GM18873 (cell line): ENCODE results near the gene EBF3.

ENCODE experiments used
- ATAC-seq: cut with Tn5 transposase; IDR thresholded peaks from one replicate; pipeline ENCODE4 v1.9.1; 2021; ENCODE audit warnings: mild to moderate bottlenecking, moderate library complexity, moderate number of reproducible peaks; ENCODE audit not compliant: unreplicated experiment, low FRiP score

EBF3 gene

GRCh38 chr10:129861776-129862531 lies 102.1 kb downstream of the EBF3 start:
- no peak for ATAC-seq

DNA sequence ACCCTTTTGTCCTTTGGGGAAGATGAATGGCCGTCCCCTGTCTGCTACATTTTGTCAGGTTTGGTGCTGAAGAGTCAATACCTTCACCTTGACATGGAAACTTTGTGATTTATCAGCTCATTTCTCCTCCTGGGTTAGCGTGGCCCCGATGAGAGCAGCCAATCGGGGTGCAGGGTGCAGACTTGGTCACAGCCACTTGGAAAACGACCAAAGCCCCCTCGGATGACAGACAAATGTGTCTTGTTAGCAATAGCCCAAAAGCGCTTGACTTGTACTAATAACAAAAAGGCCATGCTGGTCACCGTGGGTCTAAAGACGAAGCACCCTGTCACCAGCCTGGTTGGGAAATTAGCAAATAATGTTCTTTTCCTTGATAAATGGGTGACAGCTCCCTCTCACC lies 103.7 kb downstream of the EBF3 start:
- ATAC-seq, result no peak

- ATAC-seq, result no peak
These were observed 104.5 kb downstream of the EBF3 start for GRCh38 chr10:129859536-129859935.

DNA sequence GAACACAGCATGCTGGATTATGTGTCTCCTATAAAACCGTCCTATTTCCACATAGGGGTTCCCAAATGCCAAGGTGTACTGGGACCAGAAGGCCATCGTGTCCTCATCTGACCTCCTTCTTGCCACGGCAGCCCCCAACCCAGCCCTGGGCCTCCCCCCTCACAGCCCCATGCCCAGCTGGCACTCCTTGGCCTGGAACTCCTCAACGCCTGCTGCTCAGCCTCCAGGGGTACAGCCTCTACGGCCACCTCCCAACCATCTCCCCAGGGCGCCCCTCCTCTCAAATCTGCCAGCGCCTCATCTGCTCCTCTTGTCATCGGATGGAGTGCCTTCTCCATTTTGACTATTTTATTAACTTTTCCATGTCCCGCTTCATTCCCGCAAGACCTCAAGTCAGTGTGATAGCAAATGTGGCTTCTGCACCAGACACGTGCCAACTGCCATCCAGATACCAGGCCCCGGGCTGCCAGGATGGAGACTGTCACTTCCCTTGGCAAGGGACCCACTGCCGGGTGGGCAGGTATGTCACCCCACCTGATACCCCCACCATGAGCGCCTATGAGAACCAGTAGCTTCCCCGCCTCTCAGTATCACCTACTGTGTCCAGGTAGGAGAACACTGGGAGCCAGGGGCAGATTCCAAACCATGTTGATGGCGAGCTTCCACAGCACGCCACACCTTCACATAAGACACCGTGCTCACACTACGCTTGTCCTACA lies 106.7 kb downstream of the EBF3 start:
- ATAC-seq, result no peak

GRCh38 chr10:129855836-129856563 lies 108.1 kb downstream of the EBF3 start:
- ATAC-seq, result no peak

DNA sequence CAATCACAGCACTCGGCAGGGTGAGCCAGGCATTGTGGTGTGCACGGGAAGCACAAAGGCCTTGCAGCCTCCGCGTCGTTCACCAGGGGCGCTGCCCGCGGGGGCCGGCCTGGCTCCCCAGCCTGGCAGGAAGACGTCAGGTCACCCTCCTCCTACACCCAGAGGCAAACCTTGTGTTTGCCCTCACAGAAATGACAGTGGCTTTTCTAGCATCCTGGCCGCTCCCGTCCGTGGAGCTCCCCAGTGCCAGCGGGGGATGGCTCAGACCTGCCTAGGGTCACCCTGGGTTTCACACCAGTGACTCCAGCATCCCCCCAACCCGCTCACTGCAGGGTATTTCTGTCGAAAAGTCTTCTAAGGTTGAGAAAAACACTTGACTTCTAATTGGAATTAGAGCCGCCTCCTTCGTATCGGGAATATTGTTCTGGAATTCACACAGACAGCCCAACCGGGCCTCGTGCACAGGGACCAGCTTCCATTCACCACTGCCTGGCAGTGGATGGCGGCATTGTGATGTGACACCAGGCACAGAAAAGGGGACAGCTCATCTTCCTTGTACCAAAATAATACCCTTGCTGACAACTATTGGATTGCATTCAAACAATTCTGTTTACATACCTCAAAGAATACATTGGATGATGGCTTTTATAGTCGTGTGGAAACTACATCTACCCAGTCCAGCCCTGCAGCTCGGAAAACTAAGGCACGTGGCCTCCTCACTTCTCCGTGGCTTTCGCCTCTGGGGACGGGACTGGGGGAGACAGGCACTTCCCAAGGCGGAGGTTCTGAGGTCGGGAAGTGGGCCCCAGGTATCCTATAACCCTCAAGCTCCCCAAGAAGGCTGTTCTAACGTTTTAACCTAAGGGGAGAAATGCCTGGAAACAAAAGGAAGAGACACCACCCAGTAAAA lies 109.0 kb downstream of the EBF3 start:
- ATAC-seq, result no peak

DNA sequence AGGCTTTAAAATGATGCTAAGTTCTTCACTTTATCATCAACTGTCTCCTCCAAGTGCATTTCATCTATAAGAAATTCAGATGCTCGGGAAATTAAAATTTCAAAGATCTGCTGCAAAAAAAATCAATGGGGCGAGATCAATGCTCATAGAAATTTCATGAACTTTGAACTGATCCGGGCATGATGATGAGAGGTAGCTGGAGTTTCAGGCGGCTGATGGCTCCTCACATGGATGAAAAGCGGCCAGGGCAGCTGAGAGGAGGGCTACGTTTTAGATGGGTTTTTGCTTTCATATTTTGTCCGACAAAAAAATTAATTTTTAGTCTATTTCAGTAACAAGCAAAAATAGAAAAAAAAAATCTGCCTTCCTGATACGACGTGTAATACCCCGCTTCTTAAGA lies 109.9 kb downstream of the EBF3 start:
- ATAC-seq, result no peak

DNA sequence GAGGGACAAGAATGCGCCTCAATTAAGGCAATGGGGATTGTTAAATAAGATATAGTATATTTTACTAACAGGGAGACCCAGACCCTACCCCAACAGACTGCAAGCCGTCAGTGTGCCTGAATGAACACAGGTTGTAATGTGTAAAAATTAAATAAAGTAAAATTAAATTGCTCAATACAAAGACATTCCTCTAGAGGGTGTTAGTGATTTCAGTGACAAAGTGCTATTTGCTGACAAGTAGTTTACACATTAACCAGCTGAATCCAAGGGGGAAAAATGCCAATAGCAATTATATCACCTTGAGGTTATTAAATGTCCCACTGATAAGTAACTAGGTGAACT lies 110.5 kb downstream of the EBF3 start:
- ATAC-seq, result no peak

GRCh38 chr10:129852829-129853561 lies 111.1 kb downstream of the EBF3 start:
- ATAC-seq, result no peak

DNA sequence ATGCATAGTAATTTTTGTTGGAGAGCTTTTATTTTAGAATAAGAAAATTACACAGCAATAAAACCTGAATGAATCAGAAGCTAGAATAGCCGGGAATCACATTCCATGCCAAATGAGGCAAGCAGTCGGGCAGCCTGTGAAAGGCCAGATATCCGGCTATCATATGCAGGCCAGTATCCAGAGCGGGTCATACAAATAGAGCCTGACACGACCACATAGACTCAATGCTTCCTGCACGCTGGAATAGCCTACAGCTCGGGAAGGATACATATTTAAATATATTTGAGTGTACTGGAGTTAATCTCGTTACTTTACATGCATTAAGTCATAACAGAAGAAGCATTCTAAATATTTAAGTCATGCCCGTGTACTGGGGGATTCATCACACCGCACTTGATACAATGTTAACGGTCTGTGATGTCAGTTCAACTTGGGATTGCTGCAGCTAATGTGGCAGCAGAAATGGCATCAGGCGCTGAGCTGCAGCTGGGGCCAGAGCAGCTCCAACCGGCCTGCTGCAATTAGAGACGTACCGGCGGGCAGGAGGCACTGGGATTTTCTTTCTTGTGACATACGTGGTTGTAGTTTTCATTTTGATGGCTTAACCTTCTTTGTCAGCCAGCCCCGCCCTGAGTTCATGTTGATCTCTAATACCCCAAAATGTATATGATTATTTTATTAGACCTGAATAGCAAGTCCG lies 112.0 kb downstream of the EBF3 start:
- no peak for ATAC-seq

GRCh38 chr10:129850790-129851189 lies 113.3 kb downstream of the EBF3 start:
- ATAC-seq, result no peak

DNA sequence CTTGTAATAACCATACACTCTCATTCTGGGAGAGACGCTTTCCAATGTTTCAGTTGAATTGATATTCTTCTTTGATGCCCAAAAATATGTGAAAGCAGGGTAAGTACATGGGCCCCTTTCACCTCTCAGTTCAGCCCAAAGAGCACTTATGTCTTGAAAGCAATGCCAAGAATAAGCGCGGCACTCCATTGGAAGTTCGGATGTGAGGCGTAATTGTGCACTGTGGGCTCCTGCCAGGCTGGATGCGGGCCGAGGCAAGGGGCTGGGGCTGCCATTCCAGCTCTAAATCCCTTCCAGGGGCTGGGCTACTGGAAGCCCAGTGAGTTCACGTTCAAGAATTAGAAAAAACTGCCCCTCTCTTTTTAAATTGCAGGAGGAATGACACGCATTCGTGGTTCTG lies 113.8 kb downstream of the EBF3 start:
- no peak for ATAC-seq

GRCh38 chr10:129849853-129850252 lies 114.2 kb downstream of the EBF3 start:
- ATAC-seq, result no peak

DNA sequence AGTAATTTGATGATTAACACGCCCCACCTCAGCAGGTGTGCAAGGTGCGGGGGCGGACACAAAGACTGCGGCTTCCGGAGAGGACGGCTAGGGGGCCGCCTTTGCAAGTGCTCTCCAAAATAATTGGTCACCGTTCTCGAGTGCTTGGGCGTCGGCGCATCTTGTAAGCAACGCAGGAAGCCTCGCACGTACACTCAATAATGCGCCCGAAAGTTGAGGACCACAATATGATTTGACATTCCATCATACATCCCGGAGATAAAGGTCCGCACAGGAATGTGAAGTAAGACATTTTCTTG lies 114.7 kb downstream of the EBF3 start:
- ATAC-seq, result no peak

DNA sequence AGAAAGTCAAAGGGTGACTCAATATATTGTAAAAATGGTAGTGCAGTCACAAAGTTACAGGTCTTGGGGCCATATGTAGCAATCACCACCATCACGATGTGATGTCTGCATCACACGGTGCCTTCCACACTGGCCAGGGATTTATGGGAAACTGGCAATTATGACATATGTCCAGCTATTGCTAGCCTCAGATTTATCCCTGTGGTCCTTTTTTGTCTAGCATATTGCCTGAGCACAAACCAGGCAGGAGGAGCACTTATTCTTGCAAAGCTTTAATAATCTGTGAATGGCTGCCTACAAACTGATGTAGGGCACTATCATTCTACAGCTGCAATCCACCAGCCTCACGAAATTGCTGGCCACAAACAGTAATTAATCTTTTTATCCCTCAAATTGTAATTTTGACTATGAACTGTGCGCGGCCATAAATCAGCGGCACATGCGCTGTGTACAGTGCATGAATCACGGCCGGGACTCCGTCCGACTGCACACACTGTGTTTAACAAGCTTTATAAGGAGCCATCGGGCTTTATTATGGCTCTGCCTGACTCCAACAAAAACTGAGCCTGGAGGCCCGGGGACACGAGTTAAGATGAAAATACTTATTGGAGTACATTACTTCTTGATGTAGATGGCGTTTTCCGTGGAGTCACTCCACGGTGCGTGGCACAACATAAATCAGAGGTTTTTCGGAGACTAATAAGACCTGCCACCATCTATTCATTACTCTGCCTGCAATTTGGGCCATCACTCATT lies 115.2 kb downstream of the EBF3 start:
- no peak for ATAC-seq

DNA sequence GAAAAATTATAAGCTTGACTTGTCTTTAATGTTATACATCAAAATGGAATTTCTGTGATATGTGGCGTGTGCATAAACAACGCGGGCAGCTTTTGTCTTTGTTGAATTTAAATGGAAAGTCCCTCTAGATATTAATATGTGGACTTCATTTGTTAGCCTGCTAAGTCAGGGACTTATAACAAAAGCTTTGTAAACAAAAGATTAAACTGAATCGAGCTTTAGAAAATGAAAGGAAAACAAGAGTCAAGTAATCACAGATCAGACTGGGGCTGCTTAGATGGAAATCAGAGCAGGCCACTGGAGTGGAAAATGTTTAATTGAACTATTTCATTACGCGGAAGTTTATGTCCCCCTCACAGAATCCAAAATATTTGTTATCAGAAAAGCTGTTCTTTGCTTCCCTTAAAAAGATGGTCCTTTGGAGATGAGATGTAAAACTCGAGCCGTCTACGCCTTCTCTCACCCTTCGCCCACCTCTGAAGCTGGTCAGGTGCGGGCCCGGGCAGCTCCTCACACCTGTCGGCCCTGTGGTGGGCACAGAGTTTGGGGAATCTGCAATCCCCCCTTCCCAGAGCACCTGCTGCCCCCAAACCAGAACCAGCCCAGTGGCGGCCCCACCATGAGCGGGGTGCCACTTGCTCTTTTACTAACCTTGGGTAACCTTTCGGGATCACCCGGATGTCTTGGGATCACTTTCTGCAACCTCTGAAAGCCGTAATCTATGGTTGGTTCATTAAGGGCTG lies 116.2 kb downstream of the EBF3 start:
- no peak for ATAC-seq

DNA sequence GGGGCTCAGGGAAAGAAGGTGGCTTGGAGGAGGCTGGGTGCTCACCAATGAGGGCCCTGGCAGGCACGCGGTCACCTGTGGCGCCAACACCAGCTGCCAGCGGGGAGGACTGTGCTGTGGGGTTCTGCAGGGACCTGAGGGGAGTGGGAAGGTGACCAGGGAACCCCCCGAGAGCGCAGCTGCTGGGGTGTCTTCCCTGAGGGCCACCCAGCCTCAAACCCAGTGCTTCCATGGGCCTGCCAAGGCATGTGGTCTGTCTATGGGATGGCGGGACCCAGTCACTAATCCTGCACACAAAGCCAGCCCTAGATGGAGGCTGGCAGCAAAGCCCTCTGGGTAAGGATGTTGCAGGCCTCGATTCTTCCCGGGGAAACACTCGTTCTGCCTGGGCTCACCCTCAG lies 117.1 kb downstream of the EBF3 start:
- no peak for ATAC-seq

GRCh38 chr10:129845111-129845753 lies 118.8 kb downstream of the EBF3 start:
- no peak for ATAC-seq
